GM12892 (cell line): ENCODE data around the gene ABCA6.

Experiments used
- DNase-seq: peaks from one replicate; pipeline ENCODE4 v3.0.0; 2011; ENCODE audit not compliant: insufficient read length
- FAIRE-seq: peaks from 2 replicates; lab custom pipeline; 2011; peaks lifted over from hg19 to GRCh38; lab: Jason Lieb, UNC
- POLR2A ChIP-seq: IDR thresholded peaks from 2 replicates; pipeline ENCODE4 v1.6.1; 2011; ENCODE audit warnings: low read depth, low read length, control low read depth
- POLR2AphosphoS5 ChIP-seq: IDR thresholded peaks from 2 replicates; pipeline ENCODE4 v1.6.1; 2011; ENCODE audit warnings: low read depth, low read length, control low read depth
- TAF1 ChIP-seq: IDR thresholded peaks from 2 replicates; pipeline ENCODE4 v1.6.1; 2011; ENCODE audit warnings: low read depth, mild to moderate bottlenecking, control low read depth, low read length, borderline replicate concordance

ABCA6 gene

DNA sequence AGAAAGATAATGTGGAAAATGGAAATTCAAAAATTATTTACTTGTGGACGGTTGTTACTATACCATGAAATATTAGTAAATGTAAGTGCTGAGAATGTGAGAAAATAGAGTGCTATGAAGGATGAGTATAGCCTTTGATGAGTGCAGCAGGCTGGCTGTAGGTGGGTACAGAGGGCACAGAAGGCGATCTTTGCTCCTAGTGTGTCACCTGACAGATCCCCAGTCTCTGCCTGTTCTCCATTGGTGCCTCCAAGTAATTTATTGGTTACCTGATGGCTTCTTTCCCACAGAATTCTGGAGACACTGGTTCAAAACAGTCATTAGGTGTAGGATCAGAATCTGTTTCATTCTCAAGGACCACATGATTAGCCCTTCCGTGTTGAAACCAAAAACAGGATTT, 109.9 kb downstream of the ABCA6 start:
- TF ChIP-seq TAF1 (no peak), POLR2A (no peak), POLR2AphosphoS5 (no peak)
- FAIRE-seq, result no peak
- DNase-seq, result no peak

DNA sequence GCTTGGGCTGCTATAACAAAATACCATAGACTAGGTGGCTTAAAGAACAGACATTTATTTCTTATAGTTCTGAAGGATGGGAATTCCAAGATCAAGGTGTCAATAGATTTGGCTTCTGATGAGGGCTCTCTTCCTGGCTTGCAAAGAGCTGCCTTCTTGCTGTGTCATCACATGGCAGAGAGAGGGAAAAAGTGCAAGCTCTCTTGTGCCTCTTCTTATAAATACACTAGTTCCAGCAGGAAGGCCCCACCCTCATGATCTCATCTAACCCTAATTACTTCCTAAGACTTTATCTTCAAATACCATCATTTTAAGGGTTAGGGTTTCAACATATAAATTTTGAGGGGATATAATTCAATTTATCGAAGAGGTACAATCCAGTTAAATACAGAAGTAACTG, 111.5 kb downstream of the ABCA6 start:
- FAIRE-seq (no peak), DNase-seq (no peak)
- no peak for TF ChIP-seq POLR2A
